ENCODE results near the gene LAMTOR5. TPM values are rescaled to one million over a fixed set of nuclear protein-coding genes. Genes with fewer than 3 reads are reported as not detected.
"Not testable (repeated sequence)": the region's sequence is repeated elsewhere in the genome, so short reads cannot be mapped to it uniquely, and the experiment has no call there.

LAMTOR5 gene
- total RNA-seq, 3 donors from 2014 or later: 102 to 117 (median 109) TPM

- H3K4me3 ChIP-seq: no peak overlapping the region
- intact Hi-C loops (cut with DNase I; ENCODE audit: low total_unique reads): no loop called here
- TF ChIP-seq POLR2AphosphoS5 (IDR thresholded peaks at IDR 0.05) (no peak), CTCF (IDR thresholded peaks at IDR 0.05) (no peak), POLR2A (IDR thresholded peaks at IDR 0.05) (no peak)
- no peaks in the 10 kb centered on the region for H3K27me3 ChIP-seq
- no peaks in the 10 kb centered on the region for H3K4me1 ChIP-seq
- H3K9me3 ChIP-seq: no peaks in the 10 kb centered on the region
- DNase-seq (ENCODE audit: low spot score in 2 of 2): no peak
- no peak overlapping the region for H3K27ac ChIP-seq
- H3K36me3 ChIP-seq: no peaks in the 10 kb centered on the region
Observed at GRCh38 chr1:110420023-110420662, 12.6 kb upstream of the LAMTOR5 start.

GRCh38 chr1:110418729-110419128 is 11.2 kb upstream of the LAMTOR5 start:
- Histone ChIP-seq H3K36me3 (no peaks in the 10 kb centered on the region), H3K27me3 (no peaks in the 10 kb centered on the region), H3K9me3 (no peaks in the 10 kb centered on the region), H3K4me1 (no peaks in the 10 kb centered on the region), H3K4me3 (no peak overlapping the region), H3K27ac (no peak overlapping the region)
- DNase-seq (ENCODE audit: low spot score in 2 of 2): no peak
- intact Hi-C loops (cut with DNase I; ENCODE audit: low total_unique reads): loop anchor here (5.0 kb wide), 1 partner anchor 616 kb away; no protein-coding TSS in a partner anchor
- TF ChIP-seq POLR2A (IDR thresholded peaks at IDR 0.05) (no peak), CTCF (IDR thresholded peaks at IDR 0.05) (no peak), POLR2AphosphoS5 (IDR thresholded peaks at IDR 0.05) (no peak)

- not testable (repeated sequence) for H3K4me3 ChIP-seq; H3K36me3 ChIP-seq; H3K27ac ChIP-seq; H3K27me3 ChIP-seq; H3K9me3 ChIP-seq; H3K4me1 ChIP-seq; DNase-seq (ENCODE audit: low spot score in 2 of 2)
- intact Hi-C loops (cut with DNase I; ENCODE audit: low total_unique reads): loop anchor here (5.0 kb wide), 1 partner anchor 206 kb away; no protein-coding TSS in a partner anchor
Observed at GRCh38 chr1:110413045-110413444, 5.6 kb upstream of the LAMTOR5 start.

- Histone ChIP-seq H3K36me3 (no peaks in the 10 kb centered on the region), H3K9me3 (no peaks in the 10 kb centered on the region), H3K27me3 (no peaks in the 10 kb centered on the region), H3K4me3 (no peak overlapping the region), H3K4me1 (no peaks in the 10 kb centered on the region), H3K27ac (no peak overlapping the region)
- DNase-seq (ENCODE audit: low spot score in 2 of 2): peak; percentile 44 to 54
- intact Hi-C loops (cut with DNase I; ENCODE audit: low total_unique reads): loop anchor here (5.0 kb wide), 1 partner anchor 205 kb away; no protein-coding TSS in a partner anchor
- TF ChIP-seq POLR2A (IDR thresholded peaks at IDR 0.05) (no peak), CTCF (IDR thresholded peaks at IDR 0.05) (peak; percentile 55 to 79 (median 66))
Observed at GRCh38 chr1:110412576-110412975, 5.1 kb upstream of the LAMTOR5 start.

GRCh38 chr1:110411173-110411735 is 3.8 kb upstream of the LAMTOR5 start:
- no peak overlapping the region for H3K27ac ChIP-seq
- no peaks in the 10 kb centered on the region for H3K27me3 ChIP-seq
- H3K4me1 ChIP-seq: no peaks in the 10 kb centered on the region
- H3K36me3 ChIP-seq: no peaks in the 10 kb centered on the region
- no peaks in the 10 kb centered on the region for H3K9me3 ChIP-seq
- no peak overlapping the region for H3K4me3 ChIP-seq
- intact Hi-C loops (cut with DNase I; ENCODE audit: low total_unique reads): loop anchor here (5.0 kb wide), 1 partner anchor 204 kb away; no protein-coding TSS in a partner anchor
- no peak for DNase-seq (ENCODE audit: low spot score in 2 of 2)
- no peak for TF ChIP-seq POLR2A (IDR thresholded peaks at IDR 0.05)
- TF ChIP-seq CTCF (IDR thresholded peaks at IDR 0.05): no peak
- no peak for TF ChIP-seq POLR2AphosphoS5 (IDR thresholded peaks at IDR 0.05)

All from breast epithelium (tissue), 4 donors.